Endothelial cell of umbilical vein (primary cell): Measurements from ENCODE around the gene AKT2. TPM values are rescaled to one million over a fixed set of nuclear protein-coding genes. Genes with fewer than 3 reads are reported as not detected.

ENCODE experiments used
- BruUV-seq: library from RNA; stranded (reverse); fragments of 400-500 nt; replicated peaks from 2 replicates; lab custom pipeline; 2021; lab: Mats Ljungman, UMichigan
- CTCF ChIA-PET: fragments of 300-600, 350-600 bp; sonication (Branson Sonifier 250); formaldehyde crosslinking; loops from one replicate; lab custom pipeline; 2021; ENCODE audit warnings: antibody characterized with exemption, inconsistent platforms; lab: Charles Lee
- POLR2A ChIA-PET: fragments of 300-600, 350-600 bp; sonication (Branson Sonifier 250); formaldehyde crosslinking; loops from one replicate; lab custom pipeline; 2021; ENCODE audit warnings: antibody characterized with exemption, inconsistent platforms; lab: Charles Lee
- DNase-seq: peaks from one replicate; pipeline ENCODE4 v3.0.0-alpha.2; 2011; ENCODE audit warnings: low read depth, low spot score
- FAIRE-seq: peaks from 2 replicates; lab custom pipeline; 2011; peaks lifted over from hg19 to GRCh38; lab: Jason Lieb, UNC
- H2AFZ ChIP-seq: 2 replicates; pipeline ENCODE4 v1.6.0; 2012; ENCODE audit warnings: low read depth, low read length, control low read depth, inconsistent platforms
- H3K27ac ChIP-seq: 2 replicates; pipeline ENCODE4 v1.5.1; 2011; ENCODE audit warnings: low read depth, mild to moderate bottlenecking, control low read depth, low read length, moderate library complexity; ENCODE audit not compliant: insufficient read depth
- H3K27me3 ChIP-seq, 2 experiments: 2 replicates each; pipeline versions ENCODE4 v1.6.0 to v1.6.1; 2011; ENCODE audit warnings: low read length in 2 of 2, mixed read lengths in 1 of 2; ENCODE audit not compliant: control insufficient read depth in 2 of 2, insufficient read depth in 2 of 2
- H3K36me3 ChIP-seq, 2 experiments: 2 replicates in 1 of 2; 3 replicates in 1 of 2; pipeline ENCODE4 v1.5.1; 2011; ENCODE audit warnings: low read length in 2 of 2, mild to moderate bottlenecking in 1 of 2, moderate library complexity in 1 of 2; ENCODE audit not compliant: control insufficient read depth in 2 of 2, insufficient read depth in 2 of 2; ENCODE audit errors: extremely low read depth in 1 of 2
- H3K4me1 ChIP-seq: 3 replicates; pipeline ENCODE4 v1.5.1; 2011; ENCODE audit warnings: mild to moderate bottlenecking, low read length; ENCODE audit not compliant: control insufficient read depth, insufficient read depth; ENCODE audit errors: extremely low read depth
- H3K4me2 ChIP-seq: 2 replicates; pipeline ENCODE4 v1.6.1; 2011; ENCODE audit warnings: low read length, control low read depth, mixed read lengths; ENCODE audit not compliant: insufficient read depth
- H3K4me3 ChIP-seq, 3 experiments: fragments of 200-600 bp in 1 of 3; sonication (generic), shearing (Covaris generic) in 1 of 3; replicated peaks in 1 of 3; 2 replicates each; pipeline ENCODE4 v1.5.1; 2011 to 2016; ENCODE audit warnings: control low read depth in 3 of 3, low read length in 3 of 3, mild to moderate bottlenecking in 2 of 3, inconsistent platforms in 1 of 3, low read depth in 1 of 3, moderate library complexity in 1 of 3; ENCODE audit not compliant: insufficient read depth in 1 of 3
- H3K79me2 ChIP-seq: 2 replicates; pipeline ENCODE4 v1.6.0; 2012; ENCODE audit warnings: low read length, inconsistent platforms; ENCODE audit not compliant: control insufficient read depth, insufficient read depth
- H3K9ac ChIP-seq: replicated peaks from 2 replicates; pipeline ENCODE3; 2011; ENCODE audit warnings: low read length, control low read depth; ENCODE audit not compliant: insufficient read depth; ENCODE audit errors: extremely low read depth
- H3K9me1 ChIP-seq: replicated peaks from 3 replicates; pipeline ENCODE4 v1.6.0; 2011; ENCODE audit warnings: mild to moderate bottlenecking, low read length; ENCODE audit not compliant: control insufficient read depth, insufficient read depth; ENCODE audit errors: extremely low read depth
- H3K9me3 ChIP-seq: replicated peaks from 2 replicates; pipeline ENCODE4 v1.5.1; 2012; ENCODE audit warnings: low read length, inconsistent platforms; ENCODE audit not compliant: control insufficient read depth, insufficient read depth
- H4K20me1 ChIP-seq: replicated peaks from 2 replicates; pipeline ENCODE3; 2011; ENCODE audit warnings: mild to moderate bottlenecking, low read length; ENCODE audit not compliant: control insufficient read depth, insufficient read depth; ENCODE audit errors: extremely low read depth
- EZH2 ChIP-seq: IDR thresholded peaks from 2 replicates; pipeline ENCODE4 v1.6.1; 2012; ENCODE audit warnings: borderline replicate concordance, low read depth, mild to moderate bottlenecking, moderate library complexity, low read length, inconsistent platforms; ENCODE audit not compliant: severe bottlenecking
- FOS ChIP-seq: IDR thresholded peaks from 2 replicates; pipeline ENCODE4 v1.6.1; 2011; ENCODE audit warnings: mild to moderate bottlenecking, low read length, moderate library complexity, borderline replicate concordance; ENCODE audit not compliant: insufficient read depth
- GATA2 ChIP-seq: IDR thresholded peaks from 2 replicates; pipeline ENCODE4 v1.7.0; 2011; ENCODE audit warnings: low read depth, mild to moderate bottlenecking, moderate library complexity, mixed read lengths, low read length; ENCODE audit not compliant: insufficient read length, insufficient read depth
- JUN ChIP-seq: IDR thresholded peaks from 2 replicates; pipeline ENCODE4 v1.6.1; 2011; ENCODE audit warnings: borderline replicate concordance, low read depth; ENCODE audit not compliant: insufficient read length, insufficient read depth
- dilution Hi-C: fragments of 300-500 bp; cut with MboI; formaldehyde crosslinking; loops from one replicate; pipeline ENCODE4 v1.15.0; 2019; ENCODE audit warnings: low sequenced_read_pairs; ENCODE audit not compliant: extremely low pct_ligation_motif_present
- intact Hi-C: fragments of 100-400 bp; cut with micrococcal nuclease; formaldehyde crosslinking; loops from one replicate; pipeline ENCODE4 v1.10.0; 2022
- polyA plus RNA-seq, 4 experiments: library from polyadenylated mRNA; depleted of rRNA in 3 of 4; stranded (reverse) in 3 of 4; unstranded in 1 of 4; fragments of >200 nt; gene quantifications; 2 replicates each; pipeline versions ENCODE4 v1.2.1 to v1.2.3, GENCODE V29; 2011 to 2012; ENCODE audit warnings: missing spikeins in 1 of 4
- total RNA-seq: library from RNA; stranded (reverse); gene quantifications from 2 replicates; pipeline ENCODE4 v1.2.3, GENCODE V29; 2021
- TF ChIP-seq, protein P1 (sequence below), 2 donors: IDR thresholded peaks; 1 replicate in 1 of 2; 2 replicates in 1 of 2; pipeline ENCODE4 v1.5.1; 2011; ENCODE audit warnings: low read length in 2 of 2, mild to moderate bottlenecking in 2 of 2, moderate library complexity in 2 of 2, control low read depth in 1 of 2, inconsistent platforms in 1 of 2, low read depth in 1 of 2; ENCODE audit not compliant: insufficient read depth in 1 of 2; ENCODE audit errors: extremely low read depth in 1 of 2

The AKT2 gene
- total and polyA plus RNA-seq, 2 donors (not counting 3 experiments of a cell fraction or from before 2014, with no cell fraction given), result 65.2 to 69.8 TPM

DNA sequence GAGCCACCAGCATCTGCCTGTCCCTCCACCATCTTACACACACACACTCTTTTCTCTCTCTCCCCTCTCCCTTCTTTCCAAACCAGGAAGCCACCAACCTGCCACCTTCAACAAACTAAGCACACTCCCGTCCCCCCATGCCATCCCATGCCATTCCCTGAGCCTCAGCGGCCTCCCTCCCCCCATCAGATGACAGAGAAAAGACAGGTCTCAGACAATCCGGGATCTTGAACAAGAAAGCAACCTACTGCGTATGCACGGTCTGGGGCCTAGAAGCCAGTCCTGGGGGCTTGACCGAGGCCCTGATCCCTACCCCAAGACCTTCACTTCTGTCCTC, 19.4 kb downstream of the AKT2 start:
- Histone ChIP-seq H4K20me1 (no peaks in the 10 kb centered on the region), H3K79me2 (peaks cover 40% of the 10 kb centered on the region), H3K27ac (no peak overlapping the region), H3K36me3 (peaks cover 2 to 9% of the 10 kb centered on the region in 2 experiments), H3K4me2 (no peak overlapping the region), H3K4me1 (no peaks in the 10 kb centered on the region), H3K9me3 (no peaks in the 10 kb centered on the region), H3K27me3 (no peaks in the 10 kb centered on the region), H3K4me3 (no peak overlapping the region), H2AFZ (no peak overlapping the region), H3K9me1 (no peaks in the 10 kb centered on the region), H3K9ac (no peak overlapping the region)
- TF ChIP-seq GATA2 (no peak), JUN (no peak), FOS (no peak), EZH2 (no peak)
- TF ChIP-seq, protein P1, sequence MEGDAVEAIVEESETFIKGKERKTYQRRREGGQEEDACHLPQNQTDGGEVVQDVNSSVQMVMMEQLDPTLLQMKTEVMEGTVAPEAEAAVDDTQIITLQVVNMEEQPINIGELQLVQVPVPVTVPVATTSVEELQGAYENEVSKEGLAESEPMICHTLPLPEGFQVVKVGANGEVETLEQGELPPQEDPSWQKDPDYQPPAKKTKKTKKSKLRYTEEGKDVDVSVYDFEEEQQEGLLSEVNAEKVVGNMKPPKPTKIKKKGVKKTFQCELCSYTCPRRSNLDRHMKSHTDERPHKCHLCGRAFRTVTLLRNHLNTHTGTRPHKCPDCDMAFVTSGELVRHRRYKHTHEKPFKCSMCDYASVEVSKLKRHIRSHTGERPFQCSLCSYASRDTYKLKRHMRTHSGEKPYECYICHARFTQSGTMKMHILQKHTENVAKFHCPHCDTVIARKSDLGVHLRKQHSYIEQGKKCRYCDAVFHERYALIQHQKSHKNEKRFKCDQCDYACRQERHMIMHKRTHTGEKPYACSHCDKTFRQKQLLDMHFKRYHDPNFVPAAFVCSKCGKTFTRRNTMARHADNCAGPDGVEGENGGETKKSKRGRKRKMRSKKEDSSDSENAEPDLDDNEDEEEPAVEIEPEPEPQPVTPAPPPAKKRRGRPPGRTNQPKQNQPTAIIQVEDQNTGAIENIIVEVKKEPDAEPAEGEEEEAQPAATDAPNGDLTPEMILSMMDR (IDR thresholded peaks at IDR 0.05; ENCODE audit: extremely low read depth in 1 of 2, insufficient read depth in 1 of 2, low read depth in 1 of 2, low read length in 2 of 2), result no peak
- intact Hi-C loops, result no loop called here
- dilution Hi-C loops, result no loop called here
- POLR2A ChIA-PET, result no interaction called here
- CTCF ChIA-PET, result no interaction called here
- BruUV-seq, result no TSS peak
- no peak for FAIRE-seq
- no peak for DNase-seq
